Suprapubic skin (tissue), 4 donors: ENCODE data around the gene SIK3.

Experiments used
- EP300 ChIP-seq: sonication (generic); formaldehyde crosslinking; IDR thresholded peaks from one replicate; pipeline ENCODE4 v1.6.1; 2017; ENCODE audit warnings: antibody characterized with exemption
- POLR2A ChIP-seq, 2 donors: fragments of 450-650 bp; IDR thresholded peaks; one replicate each; pipeline ENCODE4 v1.6.1; 2017; ENCODE audit warnings: antibody characterized with exemption in 2 of 2, mild to moderate bottlenecking in 2 of 2, moderate library complexity in 2 of 2
- POLR2AphosphoS5 ChIP-seq, 3 donors: sonication (generic); formaldehyde crosslinking; IDR thresholded peaks; one replicate each; pipeline ENCODE4 v1.6.1; 2017; ENCODE audit warnings: antibody characterized with exemption in 3 of 3
- TF ChIP-seq, protein P1 (sequence below), 2 donors: fragments of 200-600 bp in 1 of 2; fragments of 450-650 bp in 1 of 2; sonication (generic) in 1 of 2; IDR thresholded peaks; one replicate each; pipeline ENCODE4 v1.5.1; 2016 to 2019; ENCODE audit warnings: antibody characterized with exemption in 2 of 2, mild to moderate bottlenecking in 1 of 2, moderate library complexity in 1 of 2

- TF ChIP-seq POLR2A (IDR thresholded peaks at IDR 0.05), result no peak
- TF ChIP-seq, protein P1, sequence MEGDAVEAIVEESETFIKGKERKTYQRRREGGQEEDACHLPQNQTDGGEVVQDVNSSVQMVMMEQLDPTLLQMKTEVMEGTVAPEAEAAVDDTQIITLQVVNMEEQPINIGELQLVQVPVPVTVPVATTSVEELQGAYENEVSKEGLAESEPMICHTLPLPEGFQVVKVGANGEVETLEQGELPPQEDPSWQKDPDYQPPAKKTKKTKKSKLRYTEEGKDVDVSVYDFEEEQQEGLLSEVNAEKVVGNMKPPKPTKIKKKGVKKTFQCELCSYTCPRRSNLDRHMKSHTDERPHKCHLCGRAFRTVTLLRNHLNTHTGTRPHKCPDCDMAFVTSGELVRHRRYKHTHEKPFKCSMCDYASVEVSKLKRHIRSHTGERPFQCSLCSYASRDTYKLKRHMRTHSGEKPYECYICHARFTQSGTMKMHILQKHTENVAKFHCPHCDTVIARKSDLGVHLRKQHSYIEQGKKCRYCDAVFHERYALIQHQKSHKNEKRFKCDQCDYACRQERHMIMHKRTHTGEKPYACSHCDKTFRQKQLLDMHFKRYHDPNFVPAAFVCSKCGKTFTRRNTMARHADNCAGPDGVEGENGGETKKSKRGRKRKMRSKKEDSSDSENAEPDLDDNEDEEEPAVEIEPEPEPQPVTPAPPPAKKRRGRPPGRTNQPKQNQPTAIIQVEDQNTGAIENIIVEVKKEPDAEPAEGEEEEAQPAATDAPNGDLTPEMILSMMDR (IDR thresholded peaks at IDR 0.05), result no peak
- no peak for TF ChIP-seq EP300
- TF ChIP-seq POLR2AphosphoS5 (IDR thresholded peaks at IDR 0.05), result no peak
Measured at GRCh38 chr11:116807601-116808261, 290.5 kb downstream of the SIK3 start.
